SK-N-SH (cell line): ENCODE results near the gene APLN. TPM values are rescaled to one million over a fixed set of nuclear protein-coding genes. Genes with fewer than 3 reads are reported as not detected.

Source experiments
- CTCF ChIA-PET: fragments of 300-600, 350-600 bp; formaldehyde crosslinking; extraction: SDS; loops from one replicate; lab custom pipeline; 2021; lab: Yijun Ruan, JAX
- POLR2A ChIA-PET: fragments of 350-600 bp; sonication (Branson Sonifier 250); formaldehyde crosslinking; extraction: SDS; loops from one replicate; lab custom pipeline; 2020; ENCODE audit warnings: antibody characterized with exemption, inconsistent platforms; lab: Yijun Ruan, JAX
- DNase-seq: peaks from one replicate; pipeline ENCODE4 v3.0.0; 2012
- H2AFZ ChIP-seq: fragments of 200-600 bp; sonication (generic); 2 replicates; pipeline ENCODE4 v1.8.1; 2016; ENCODE audit warnings: antibody characterized with exemption, mild to moderate bottlenecking, low read depth
- H3F3A ChIP-seq: fragments of 200-600 bp; sonication (generic); replicated peaks from 2 replicates; pipeline ENCODE3; 2016; ENCODE audit warnings: antibody characterized with exemption, mild to moderate bottlenecking; ENCODE audit not compliant: insufficient read depth
- H3K27ac ChIP-seq, 2 experiments: fragments of 200-500 bp in 1 of 2; fragments of 200-600 bp in 1 of 2; sonication (Bioruptor generic) in 1 of 2; sonication (generic), shearing (Covaris generic) in 1 of 2; 2 replicates each; pipeline versions ENCODE4 v1.5.1 to v1.6.1; 2014 to 2016; ENCODE audit warnings: low read depth in 2 of 2, inconsistent platforms in 1 of 2, low read length in 1 of 2, mild to moderate bottlenecking in 1 of 2, mixed read lengths in 1 of 2
- H3K27me3 ChIP-seq: fragments of 200-600 bp; sonication (generic), shearing (Covaris generic); 2 replicates; pipeline ENCODE4 v1.6.1; 2016; ENCODE audit warnings: mixed run types; ENCODE audit not compliant: insufficient read depth
- H3K36me3 ChIP-seq, 2 experiments: fragments of 200-500 bp in 1 of 2; fragments of 200-600 bp in 1 of 2; sonication (Bioruptor generic) in 1 of 2; sonication (generic) in 1 of 2; replicated peaks in 1 of 2; 2 replicates each; pipeline versions ENCODE3 to v1.5.1; 2014 to 2016; ENCODE audit warnings: low read length in 1 of 2, mild to moderate bottlenecking in 1 of 2; ENCODE audit not compliant: insufficient read depth in 2 of 2, control insufficient read depth in 1 of 2
- H3K4me1 ChIP-seq, 2 experiments: fragments of 200-500 bp in 1 of 2; fragments of 200-600 bp in 1 of 2; sonication (Bioruptor generic) in 1 of 2; sonication (generic), shearing (Covaris generic) in 1 of 2; 2 replicates each; pipeline versions ENCODE4 v1.5.1 to v1.6.1; 2014 to 2016; ENCODE audit warnings: low read depth in 1 of 2, low read length in 1 of 2, mixed run types in 1 of 2; ENCODE audit not compliant: insufficient read depth in 2 of 2, control insufficient read depth in 1 of 2
- H3K4me2 ChIP-seq: fragments of 200-600 bp; sonication (generic), shearing (Covaris generic); 2 replicates; pipeline ENCODE4 v1.6.1; 2017; ENCODE audit warnings: mixed run types
- H3K4me3 ChIP-seq, 2 experiments: fragments of 200-500 bp in 1 of 2; fragments of 200-600 bp in 1 of 2; sonication (Bioruptor generic) in 1 of 2; sonication (generic), shearing (Covaris generic) in 1 of 2; 2 replicates each; pipeline versions ENCODE4 v1.5.1 to v1.8.1; 2014 to 2016; ENCODE audit warnings: low read depth in 2 of 2, inconsistent platforms in 1 of 2, low read length in 1 of 2, mild to moderate bottlenecking in 1 of 2, mixed read lengths in 1 of 2, moderate library complexity in 1 of 2
- H3K79me2 ChIP-seq: fragments of 200-600 bp; sonication (generic); 2 replicates; pipeline ENCODE4 v1.8.1; 2017; ENCODE audit warnings: mild to moderate bottlenecking; ENCODE audit not compliant: insufficient read depth
- H3K9ac ChIP-seq: fragments of 200-600 bp; sonication (generic); 2 replicates; pipeline ENCODE4 v1.6.1; 2017; ENCODE audit warnings: mixed run types
- H3K9me2 ChIP-seq: fragments of 200-600 bp; sonication (generic); 2 replicates; pipeline ENCODE4 v1.6.1; 2017; ENCODE audit warnings: mixed run types
- H3K9me3 ChIP-seq: fragments of 200-600 bp; sonication (generic); 2 replicates; pipeline ENCODE4 v1.6.1; 2017; ENCODE audit warnings: mixed run types, mild to moderate bottlenecking, moderate library complexity
- H4K20me1 ChIP-seq: fragments of 200-600 bp; sonication (generic); 2 replicates; pipeline ENCODE4 v1.6.1; 2017; ENCODE audit warnings: mild to moderate bottlenecking, mixed run types; ENCODE audit not compliant: insufficient read depth
- CHD2 ChIP-seq: fragments of 150-350 bp; IDR thresholded peaks from 2 replicates; pipeline ENCODE4 v1.6.1; 2018; ENCODE audit warnings: low read length; ENCODE audit not compliant: partially characterized antibody
- ELF1 ChIP-seq: IDR thresholded peaks from 2 replicates; pipeline ENCODE4 v1.4.0; 2012
- EZH2phosphoT487 ChIP-seq: fragments of 200-600 bp; sonication (generic); IDR thresholded peaks from 2 replicates; pipeline ENCODE4 v1.6.1; 2017; ENCODE audit warnings: low read depth, mixed run types, mild to moderate bottlenecking, antibody characterized with exemption, moderate library complexity, borderline replicate concordance
- GATA2 ChIP-seq: sonication (generic); formaldehyde crosslinking; IDR thresholded peaks from 2 replicates; pipeline ENCODE4 v1.5.0; 2020; ENCODE audit warnings: mild to moderate bottlenecking, missing genetic modification reagents
- IRF3 ChIP-seq: fragments of 150-350 bp; IDR thresholded peaks from 2 replicates; pipeline ENCODE4 v1.6.1; 2016; ENCODE audit warnings: mild to moderate bottlenecking, low read depth, low read length
- JUND ChIP-seq: IDR thresholded peaks from 2 replicates; pipeline ENCODE4 v1.4.0; 2012
- MAX ChIP-seq: IDR thresholded peaks from 2 replicates; pipeline ENCODE4 v1.4.0; 2012; ENCODE audit warnings: low read depth
- MXI1 ChIP-seq: IDR thresholded peaks from 2 replicates; pipeline ENCODE4 v1.6.1; 2012; ENCODE audit warnings: mild to moderate bottlenecking, low read depth, low read length, improper control_type of control experiment
- PBX3 ChIP-seq: IDR thresholded peaks from 2 replicates; pipeline ENCODE4; 2012
- RCOR1 ChIP-seq: fragments of 150-350 bp; IDR thresholded peaks from 2 replicates; pipeline ENCODE4 v1.6.1; 2017; ENCODE audit warnings: antibody characterized with exemption, low read length
- REST ChIP-seq: IDR thresholded peaks from 2 replicates; pipeline ENCODE4 v1.6.1; 2012; ENCODE audit warnings: mild to moderate bottlenecking, low read depth, low read length, moderate library complexity
- RFX5 ChIP-seq: IDR thresholded peaks from 2 replicates; pipeline ENCODE4 v1.6.1; 2012; ENCODE audit warnings: mild to moderate bottlenecking, improper control_type of control experiment, low read length
- SIN3A ChIP-seq: IDR thresholded peaks from 2 replicates; pipeline ENCODE4 v1.6.1; 2012; ENCODE audit warnings: low read depth, mild to moderate bottlenecking, low read length, moderate library complexity, borderline replicate concordance
- TEAD4 ChIP-seq: IDR thresholded peaks from 2 replicates; pipeline ENCODE4 v1.4.0; 2012; ENCODE audit warnings: mild to moderate bottlenecking, borderline replicate concordance; ENCODE audit not compliant: insufficient read depth
- USF1 ChIP-seq: IDR thresholded peaks from 2 replicates; pipeline ENCODE4 v1.4.0; 2012; ENCODE audit warnings: low read depth, borderline replicate concordance
- USF2 ChIP-seq: fragments of 150-350 bp; IDR thresholded peaks from 2 replicates; pipeline ENCODE4 v1.6.1; 2017; ENCODE audit warnings: antibody characterized with exemption, low read length, low read depth, borderline replicate concordance
- YY1 ChIP-seq: IDR thresholded peaks from 2 replicates; pipeline ENCODE4 v1.4.0; 2012; ENCODE audit warnings: low read depth, mild to moderate bottlenecking
- WGBS: methylation state at CpG from one replicate; pipeline ENCODE4 v1.1.6; 2017; ENCODE audit warnings: low lambda C conversion rate; 5-methylcytosine and 5-hydroxymethylcytosine counted together
- polyA plus RNA-seq, 3 experiments: library from polyadenylated mRNA; depleted of rRNA; stranded (reverse); fragments of >200 nt; gene quantifications; 2 replicates each; pipeline ENCODE4 v1.2.3, GENCODE V29; 2012

The APLN gene
- polyA plus RNA-seq, 1 of the 3 experiments (the other 2 are of a cell fraction), result 0.82 TPM

- Histone ChIP-seq H3K27ac (no peak overlapping the region), H3F3A (no peaks in the 10 kb centered on the region), H3K4me2 (no peak overlapping the region), H2AFZ (no peak overlapping the region), H3K9me2 (no peaks in the 10 kb centered on the region), H3K79me2 (no peaks in the 10 kb centered on the region), H4K20me1 (no peaks in the 10 kb centered on the region), H3K4me3 (no peak overlapping the region), H3K27me3 (peaks cover 24% of the 10 kb centered on the region; the same call in 1 of the 2 replicates), H3K36me3 (no peaks in the 10 kb centered on the region), H3K4me1 (no peaks in the 10 kb centered on the region), H3K9me3 (no peaks in the 10 kb centered on the region), H3K9ac (no peak overlapping the region)
- 50% methylated on average over 8 of the region's 8 CpGs for WGBS
- CTCF ChIA-PET, result interaction anchor here (1.3 kb wide), 1 partner anchor 10 kb away, joined by 3 read pairs; no protein-coding TSS in a partner anchor
- POLR2A ChIA-PET, result no interaction called here
- no peak for TF ChIP-seq YY1
- no peak for TF ChIP-seq TEAD4
- TF ChIP-seq USF1, result no peak
- TF ChIP-seq EZH2phosphoT487, result no peak
- no peak for TF ChIP-seq MXI1
- TF ChIP-seq JUND, result no peak
- no peak for TF ChIP-seq IRF3
- no peak for TF ChIP-seq PBX3
- no peak for TF ChIP-seq RCOR1
- TF ChIP-seq RFX5, result no peak
- no peak for TF ChIP-seq ELF1
- TF ChIP-seq SIN3A, result no peak
- DNase-seq, result no peak
Observed at GRCh38 chrX:129695937-129696336, 41.2 kb upstream of the APLN start.

GRCh38 chrX:129695535-129695934 is 40.8 kb upstream of the APLN start:
- no peak for DNase-seq
- H3K27ac ChIP-seq, result no peak overlapping the region
- H3K9me2 ChIP-seq, result no peaks in the 10 kb centered on the region
- H3K4me3 ChIP-seq, result no peak overlapping the region
- ChIA-PET CTCF (interaction anchor here (1.3 kb wide), 1 partner anchor 9 kb away, joined by 3 read pairs; no protein-coding TSS in a partner anchor), POLR2A (no interaction called here)
- H4K20me1 ChIP-seq, result no peaks in the 10 kb centered on the region
- H3K79me2 ChIP-seq, result no peaks in the 10 kb centered on the region
- peaks cover 24% of the 10 kb centered on the region; the same call in 1 of the 2 replicates for H3K27me3 ChIP-seq
- H3K4me2 ChIP-seq, result no peak overlapping the region
- no peaks in the 10 kb centered on the region for H3F3A ChIP-seq
- no peak overlapping the region for H2AFZ ChIP-seq
- no peaks in the 10 kb centered on the region for H3K9me3 ChIP-seq
- WGBS, result 53% methylated on average over 6 of the region's 6 CpGs
- H3K4me1 ChIP-seq, result no peaks in the 10 kb centered on the region
- no peaks in the 10 kb centered on the region for H3K36me3 ChIP-seq
- H3K9ac ChIP-seq, result no peak overlapping the region
- TF ChIP-seq USF1 (no peak), USF2 (no peak), REST (no peak), MAX (no peak), ELF1 (no peak), GATA2 (CRISPR knock-in tag) (no peak), TEAD4 (no peak), PBX3 (no peak), CHD2 (no peak), RFX5 (no peak), RCOR1 (no peak)
